Iris pigment epithelial cell (primary cell): ENCODE measurements around the gene ZNF628.

Experiments used
- DNase-seq: peaks from one replicate; pipeline ENCODE4 v3.0.0-alpha.2; 2011; ENCODE audit warnings: low read depth

ZNF628 gene

GRCh38 chr19:55530996-55531395 lies 54.6 kb downstream of the ZNF628 start:
- no peak for DNase-seq
